K562 (cell line): ENCODE measurements around the gene ZBTB32. TPM values are rescaled to one million over a fixed set of nuclear protein-coding genes. Genes with fewer than 3 reads are reported as not detected.

Source experiments
- CHD1 ChIP-seq: fragments of 200-600 bp; sonication (generic); IDR thresholded peaks from one replicate; pipeline ENCODE4 v1.6.1; 2012; ENCODE audit warnings: mild to moderate bottlenecking, moderate library complexity, low read length, inconsistent platforms
- FOXM1 ChIP-seq, 2 experiments: fragments of 450-650 bp in 1 of 2; sonication (generic) in 1 of 2; formaldehyde crosslinking in 1 of 2; IDR thresholded peaks; 2 replicates each; pipeline versions ENCODE4 v1.6.1 to v1.9.0; 2017 to 2022; ENCODE audit warnings: low read depth in 2 of 2, mild to moderate bottlenecking in 2 of 2, missing genetic modification reagents in 1 of 2, moderate library complexity in 1 of 2
- MEIS2 ChIP-seq: fragments of 450-650 bp; IDR thresholded peaks from 2 replicates; pipeline ENCODE4 v1.6.1; 2014; ENCODE audit warnings: mild to moderate bottlenecking; ENCODE audit not compliant: partially characterized antibody
- MTA3 ChIP-seq: fragments of 450-650 bp; formaldehyde crosslinking; IDR thresholded peaks from 2 replicates; pipeline ENCODE4 v1.6.1; 2017; ENCODE audit warnings: mild to moderate bottlenecking, borderline replicate concordance
- MTF1 ChIP-seq: fragments of 250-450 bp; sonication (Bioruptor Pico); IDR thresholded peaks from 2 replicates; pipeline ENCODE4 v1.9.0; 2021; ENCODE audit warnings: moderate library complexity, mild to moderate bottlenecking, inconsistent platforms, borderline replicate concordance
- RB1 ChIP-seq: fragments of 450-650 bp; IDR thresholded peaks from 2 replicates; pipeline ENCODE4 v1.6.1; 2017; ENCODE audit warnings: low read depth, mild to moderate bottlenecking
- ZNF76 ChIP-seq: fragments of 250-450 bp; sonication (Bioruptor Pico); IDR thresholded peaks from 2 replicates; pipeline ENCODE4 v1.4.0; 2020; ENCODE audit warnings: mild to moderate bottlenecking, moderate library complexity, borderline replicate concordance
- polyA plus RNA-seq, 8 experiments: library from polyadenylated mRNA; depleted of rRNA in 4 of 8; stranded (reverse) in 5 of 8; unstranded in 3 of 8; fragments of >200 nt; fragmentation: Nextera tagmentation in 2 of 8; fragmentation: Illumina TruSeq in 1 of 8; extraction: Ambion mirVana in 2 of 8; extraction: Trizol in 1 of 8; gene quantifications; 2 replicates each; pipeline versions ENCODE4 v1.2.1 to v1.2.3, GENCODE V29; 2011 to 2014; ENCODE audit warnings: inconsistent platforms in 1 of 8, missing spikeins in 1 of 8
- total RNA-seq, 7 experiments: library from RNA; depleted of rRNA in 6 of 7; stranded (reverse); fragments of >200 nt in 6 of 7; fragmentation: Illumina TruSeq in 2 of 7; extraction: Trizol in 2 of 7; gene quantifications; 2 replicates each; pipeline versions ENCODE4 v1.2.1 to v1.2.3, GENCODE V29; 2011 to 2021; ENCODE audit warnings: low replicate concordance in 1 of 7
- TF ChIP-seq, protein P1 (sequence below), 2 experiments: IDR thresholded peaks in 1 of 2; conservative IDR thresholded peaks in 1 of 2; 2 replicates each; pipeline ENCODE4 v1.6.1; 2016; ENCODE audit warnings: low read depth in 2 of 2, mild to moderate bottlenecking in 1 of 2, missing compliant biosample characterization in 1 of 2, missing genetic modification characterization in 1 of 2, moderate library complexity in 1 of 2
- TF ChIP-seq, protein P2 (sequence below): fragments of 250-450 bp; sonication (Bioruptor Pico); IDR thresholded peaks from 2 replicates; pipeline ENCODE4 v1.4.0; 2020; ENCODE audit warnings: mild to moderate bottlenecking
- TF ChIP-seq, protein P3 (sequence below): sonication (generic); formaldehyde crosslinking; IDR thresholded peaks from 2 replicates; pipeline ENCODE4 v1.9.0; 2022; ENCODE audit warnings: mild to moderate bottlenecking, missing genetic modification reagents
- TF ChIP-seq, protein P4 (sequence below): sonication (generic); formaldehyde crosslinking; IDR thresholded peaks from 2 replicates; pipeline ENCODE4 v1.8.1; 2023; ENCODE audit warnings: mild to moderate bottlenecking, missing genetic modification reagents
- TF ChIP-seq, protein P5 (sequence below): sonication (generic); formaldehyde crosslinking; IDR thresholded peaks from 2 replicates; pipeline ENCODE4 v1.8.0; 2022; ENCODE audit warnings: mild to moderate bottlenecking, missing genetic modification reagents

ZBTB32 gene
- total and polyA plus RNA-seq, 9 of the 15 experiments (the other 6 are each of a cell fraction or from before 2014, with no cell fraction given), result 0.20 TPM; not detected in 8

DNA sequence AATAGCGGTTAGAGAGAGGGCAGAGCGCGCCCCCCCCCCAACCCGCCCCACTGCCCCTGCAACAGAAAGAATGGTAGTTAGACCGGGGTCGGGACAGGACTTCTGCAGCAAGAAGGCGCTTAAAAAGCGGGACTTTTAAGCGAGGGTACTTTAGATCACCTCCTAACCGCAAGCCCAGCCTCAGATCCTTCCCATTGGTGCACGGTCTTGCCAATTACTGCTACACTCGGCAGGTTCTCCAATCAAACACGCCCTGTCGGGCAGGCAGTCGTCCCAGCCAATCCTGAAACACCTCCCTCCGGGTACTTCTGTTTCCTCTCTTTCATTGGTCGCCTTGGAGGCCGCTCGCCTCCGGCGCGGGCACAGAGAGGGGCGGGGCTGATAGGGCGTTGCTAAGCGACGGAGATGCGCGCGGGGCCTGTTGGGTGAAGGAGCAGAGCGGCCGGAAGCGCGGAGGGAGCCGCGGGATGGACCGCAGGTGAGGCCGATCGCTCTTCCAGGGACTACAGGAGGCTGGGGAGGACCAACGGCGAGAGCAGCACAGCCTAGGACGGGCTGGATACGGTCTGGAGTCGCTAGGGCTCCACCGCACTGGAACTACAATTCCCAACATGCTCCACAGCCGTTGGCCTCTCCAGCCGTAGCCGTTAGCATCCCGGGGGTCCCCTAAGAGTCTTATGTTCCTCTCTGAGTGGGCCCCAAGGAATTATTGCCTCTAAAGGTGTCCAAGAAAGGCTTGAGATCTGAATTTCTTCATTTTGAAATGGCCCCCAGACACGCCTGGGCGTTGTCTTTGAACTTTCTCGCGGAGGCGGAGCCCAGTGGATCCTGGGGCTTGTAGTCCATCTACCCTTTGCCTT is 53.6 kb downstream of the ZBTB32 start, which contains the start of gene PROSER3 (continued):
- TF ChIP-seq, protein P1, sequence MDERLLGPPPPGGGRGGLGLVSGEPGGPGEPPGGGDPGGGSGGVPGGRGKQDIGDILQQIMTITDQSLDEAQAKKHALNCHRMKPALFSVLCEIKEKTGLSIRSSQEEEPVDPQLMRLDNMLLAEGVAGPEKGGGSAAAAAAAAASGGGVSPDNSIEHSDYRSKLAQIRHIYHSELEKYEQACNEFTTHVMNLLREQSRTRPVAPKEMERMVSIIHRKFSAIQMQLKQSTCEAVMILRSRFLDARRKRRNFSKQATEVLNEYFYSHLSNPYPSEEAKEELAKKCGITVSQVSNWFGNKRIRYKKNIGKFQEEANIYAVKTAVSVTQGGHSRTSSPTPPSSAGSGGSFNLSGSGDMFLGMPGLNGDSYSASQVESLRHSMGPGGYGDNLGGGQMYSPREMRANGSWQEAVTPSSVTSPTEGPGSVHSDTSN (CRISPR knock-in tag; IDR thresholded peaks at IDR 0.05; ENCODE audit: low read depth), result peak; percentile 72
- TF ChIP-seq, protein P1 (tag; conservative IDR thresholded peaks at IDR 0.05; ENCODE audit: low read depth), result peak; percentile 99
- TF ChIP-seq, protein P2, sequence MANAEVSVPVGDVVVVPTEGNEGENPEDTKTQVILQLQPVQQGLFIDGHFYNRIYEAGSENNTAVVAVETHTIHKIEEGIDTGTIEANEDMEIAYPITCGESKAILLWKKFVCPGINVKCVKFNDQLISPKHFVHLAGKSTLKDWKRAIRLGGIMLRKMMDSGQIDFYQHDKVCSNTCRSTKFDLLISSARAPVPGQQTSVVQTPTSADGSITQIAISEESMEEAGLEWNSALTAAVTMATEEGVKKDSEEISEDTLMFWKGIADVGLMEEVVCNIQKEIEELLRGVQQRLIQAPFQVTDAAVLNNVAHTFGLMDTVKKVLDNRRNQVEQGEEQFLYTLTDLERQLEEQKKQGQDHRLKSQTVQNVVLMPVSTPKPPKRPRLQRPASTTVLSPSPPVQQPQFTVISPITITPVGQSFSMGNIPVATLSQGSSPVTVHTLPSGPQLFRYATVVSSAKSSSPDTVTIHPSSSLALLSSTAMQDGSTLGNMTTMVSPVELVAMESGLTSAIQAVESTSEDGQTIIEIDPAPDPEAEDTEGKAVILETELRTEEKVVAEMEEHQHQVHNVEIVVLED (CRISPR knock-in tag), result peak; percentile 41
- TF ChIP-seq, protein P3, sequence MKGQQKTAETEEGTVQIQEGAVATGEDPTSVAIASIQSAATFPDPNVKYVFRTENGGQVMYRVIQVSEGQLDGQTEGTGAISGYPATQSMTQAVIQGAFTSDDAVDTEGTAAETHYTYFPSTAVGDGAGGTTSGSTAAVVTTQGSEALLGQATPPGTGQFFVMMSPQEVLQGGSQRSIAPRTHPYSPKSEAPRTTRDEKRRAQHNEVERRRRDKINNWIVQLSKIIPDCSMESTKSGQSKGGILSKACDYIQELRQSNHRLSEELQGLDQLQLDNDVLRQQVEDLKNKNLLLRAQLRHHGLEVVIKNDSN (CRISPR knock-in tag), result no peak
- TF ChIP-seq MTF1 (CRISPR knock-in tag) (no peak), MTA3 (0 out of 2 replicates have a peak, but pooled peaks have one; percentile 59), FOXM1 (IDR thresholded peaks at IDR 0.05; ENCODE audit: low read depth) (peak; percentile 53), FOXM1 (CRISPR knock-in tag; IDR thresholded peaks at IDR 0.05; ENCODE audit: low read depth) (no peak), ZNF76 (0 out of 2 replicates have a peak, but pooled peaks have one; percentile 56), MEIS2 (no peak), RB1 (peak; percentile 57), CHD1 (no peak)
- TF ChIP-seq, protein P4, sequence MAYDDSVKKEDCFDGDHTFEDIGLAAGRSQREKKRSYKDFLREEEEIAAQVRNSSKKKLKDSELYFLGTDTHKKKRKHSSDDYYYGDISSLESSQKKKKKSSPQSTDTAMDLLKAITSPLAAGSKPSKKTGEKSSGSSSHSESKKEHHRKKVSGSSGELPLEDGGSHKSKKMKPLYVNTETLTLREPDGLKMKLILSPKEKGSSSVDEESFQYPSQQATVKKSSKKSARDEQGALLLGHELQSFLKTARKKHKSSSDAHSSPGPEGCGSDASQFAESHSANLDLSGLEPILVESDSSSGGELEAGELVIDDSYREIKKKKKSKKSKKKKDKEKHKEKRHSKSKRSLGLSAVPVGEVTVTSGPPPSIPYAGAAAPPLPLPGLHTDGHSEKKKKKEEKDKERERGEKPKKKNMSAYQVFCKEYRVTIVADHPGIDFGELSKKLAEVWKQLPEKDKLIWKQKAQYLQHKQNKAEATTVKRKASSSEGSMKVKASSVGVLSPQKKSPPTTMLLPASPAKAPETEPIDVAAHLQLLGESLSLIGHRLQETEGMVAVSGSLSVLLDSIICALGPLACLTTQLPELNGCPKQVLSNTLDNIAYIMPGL (CRISPR knock-in tag), result no peak
- TF ChIP-seq, protein P5, sequence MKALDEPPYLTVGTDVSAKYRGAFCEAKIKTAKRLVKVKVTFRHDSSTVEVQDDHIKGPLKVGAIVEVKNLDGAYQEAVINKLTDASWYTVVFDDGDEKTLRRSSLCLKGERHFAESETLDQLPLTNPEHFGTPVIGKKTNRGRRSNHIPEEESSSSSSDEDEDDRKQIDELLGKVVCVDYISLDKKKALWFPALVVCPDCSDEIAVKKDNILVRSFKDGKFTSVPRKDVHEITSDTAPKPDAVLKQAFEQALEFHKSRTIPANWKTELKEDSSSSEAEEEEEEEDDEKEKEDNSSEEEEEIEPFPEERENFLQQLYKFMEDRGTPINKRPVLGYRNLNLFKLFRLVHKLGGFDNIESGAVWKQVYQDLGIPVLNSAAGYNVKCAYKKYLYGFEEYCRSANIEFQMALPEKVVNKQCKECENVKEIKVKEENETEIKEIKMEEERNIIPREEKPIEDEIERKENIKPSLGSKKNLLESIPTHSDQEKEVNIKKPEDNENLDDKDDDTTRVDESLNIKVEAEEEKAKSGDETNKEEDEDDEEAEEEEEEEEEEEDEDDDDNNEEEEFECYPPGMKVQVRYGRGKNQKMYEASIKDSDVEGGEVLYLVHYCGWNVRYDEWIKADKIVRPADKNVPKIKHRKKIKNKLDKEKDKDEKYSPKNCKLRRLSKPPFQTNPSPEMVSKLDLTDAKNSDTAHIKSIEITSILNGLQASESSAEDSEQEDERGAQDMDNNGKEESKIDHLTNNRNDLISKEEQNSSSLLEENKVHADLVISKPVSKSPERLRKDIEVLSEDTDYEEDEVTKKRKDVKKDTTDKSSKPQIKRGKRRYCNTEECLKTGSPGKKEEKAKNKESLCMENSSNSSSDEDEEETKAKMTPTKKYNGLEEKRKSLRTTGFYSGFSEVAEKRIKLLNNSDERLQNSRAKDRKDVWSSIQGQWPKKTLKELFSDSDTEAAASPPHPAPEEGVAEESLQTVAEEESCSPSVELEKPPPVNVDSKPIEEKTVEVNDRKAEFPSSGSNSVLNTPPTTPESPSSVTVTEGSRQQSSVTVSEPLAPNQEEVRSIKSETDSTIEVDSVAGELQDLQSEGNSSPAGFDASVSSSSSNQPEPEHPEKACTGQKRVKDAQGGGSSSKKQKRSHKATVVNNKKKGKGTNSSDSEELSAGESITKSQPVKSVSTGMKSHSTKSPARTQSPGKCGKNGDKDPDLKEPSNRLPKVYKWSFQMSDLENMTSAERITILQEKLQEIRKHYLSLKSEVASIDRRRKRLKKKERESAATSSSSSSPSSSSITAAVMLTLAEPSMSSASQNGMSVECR (CRISPR knock-in tag), result peak; percentile 92
